ENCODE results near the gene KIR3DL2. TPM values are rescaled to one million over a fixed set of nuclear protein-coding genes. Genes with fewer than 3 reads are reported as not detected.

KIR3DL2 gene
- total RNA-seq, 1 experiment from 2014 or later = not detected

Other genes with a start within 250 kb of the KIR3DL2 start
- not detected in 2 replicates for gene LILRB1, start 220.0 kb upstream of the KIR3DL2 start, total RNA-seq (2021)
- gene LILRB4, start 187.5 kb upstream of the KIR3DL2 start, total RNA-seq (2021) = not detected in 2 replicates
- not detected in 2 replicates for gene KIR3DL3, start 126.0 kb upstream of the KIR3DL2 start, total RNA-seq (2021)
- not detected in 2 replicates for gene KIR2DL3, start 111.9 kb upstream of the KIR3DL2 start, total RNA-seq (2021)
- not detected in 2 replicates for gene KIR2DL1, start 80.7 kb upstream of the KIR3DL2 start, total RNA-seq (2021)
- gene KIR2DL4, start 46.8 kb upstream of the KIR3DL2 start, total RNA-seq (2021) = not detected in 2 replicates
- not detected in 2 replicates for gene KIR3DL1, start 34.0 kb upstream of the KIR3DL2 start, total RNA-seq (2021)
- gene KIR2DS4, start 17.8 kb upstream of the KIR3DL2 start, total RNA-seq (2021) = not detected in 2 replicates
- not detected in 2 replicates for gene FCAR, start 23.8 kb downstream of the KIR3DL2 start, total RNA-seq (2021)
- gene NCR1, start 55.7 kb downstream of the KIR3DL2 start, total RNA-seq (2021) = not detected in 2 replicates
- 0.25 and 0.50 TPM in 2 replicates for gene NLRP7, start 97.1 kb downstream of the KIR3DL2 start, total RNA-seq (2021)
- gene NLRP2, start 115.9 kb downstream of the KIR3DL2 start, total RNA-seq (2021) = 117 and 153 TPM in 2 replicates
- gene GP6, start 187.8 kb downstream of the KIR3DL2 start, total RNA-seq (2021) = 0.76 and 1.3 TPM in 2 replicates
- gene RDH13, start 212.7 kb downstream of the KIR3DL2 start, total RNA-seq (2021) = 39.8 and 42.1 TPM in 2 replicates
- gene EPS8L1, start 225.4 kb downstream of the KIR3DL2 start, total RNA-seq (2021) = 111 and 162 TPM in 2 replicates